ENCODE measurements around the gene SPEG.
"Not testable (repeated sequence)": the region's sequence is repeated elsewhere in the genome, so short reads cannot be mapped to it uniquely, and the experiment has no call there.

SPEG gene

DNA sequence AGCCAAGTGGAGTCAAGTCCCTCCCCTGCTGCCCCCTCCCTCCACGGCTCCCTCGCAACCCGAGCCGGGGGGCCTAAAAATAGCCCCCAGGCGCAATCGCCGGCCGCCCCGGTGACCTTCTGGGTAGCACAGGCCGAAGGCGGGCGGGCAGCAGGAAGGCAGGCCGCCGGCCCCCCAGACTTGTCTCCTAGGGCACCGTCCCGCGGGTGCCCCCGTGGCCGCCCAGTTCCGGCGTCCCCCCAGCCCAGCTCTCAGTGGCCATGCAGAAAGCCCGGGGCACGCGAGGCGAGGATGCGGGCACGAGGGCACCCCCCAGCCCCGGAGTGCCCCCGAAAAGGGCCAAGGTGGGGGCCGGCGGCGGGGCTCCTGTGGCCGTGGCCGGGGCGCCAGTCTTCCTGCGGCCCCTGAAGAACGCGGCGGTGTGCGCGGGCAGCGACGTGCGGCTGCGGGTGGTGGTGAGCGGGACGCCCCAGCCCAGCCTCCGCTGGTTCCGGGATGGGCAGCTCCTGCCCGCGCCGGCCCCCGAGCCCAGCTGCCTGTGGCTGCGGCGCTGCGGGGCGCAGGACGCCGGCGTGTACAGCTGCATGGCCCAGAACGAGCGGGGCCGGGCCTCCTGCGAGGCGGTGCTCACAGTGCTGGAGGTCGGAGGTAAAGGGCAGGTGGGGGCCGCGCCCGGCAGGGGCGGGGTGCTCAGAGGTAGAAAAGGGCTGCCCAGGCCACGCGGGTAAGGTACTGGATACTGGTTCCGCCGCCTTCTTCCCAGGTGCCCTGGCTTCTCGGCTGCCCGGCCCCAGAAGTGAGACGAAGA lies at the start of gene SPEG:
TSS of gene SPEG (plus strand) at position 126 of the 808 bp plus-strand sequence. CDS start at position 261, 135 bp downstream.
- no peak for FAIRE-seq

DNA sequence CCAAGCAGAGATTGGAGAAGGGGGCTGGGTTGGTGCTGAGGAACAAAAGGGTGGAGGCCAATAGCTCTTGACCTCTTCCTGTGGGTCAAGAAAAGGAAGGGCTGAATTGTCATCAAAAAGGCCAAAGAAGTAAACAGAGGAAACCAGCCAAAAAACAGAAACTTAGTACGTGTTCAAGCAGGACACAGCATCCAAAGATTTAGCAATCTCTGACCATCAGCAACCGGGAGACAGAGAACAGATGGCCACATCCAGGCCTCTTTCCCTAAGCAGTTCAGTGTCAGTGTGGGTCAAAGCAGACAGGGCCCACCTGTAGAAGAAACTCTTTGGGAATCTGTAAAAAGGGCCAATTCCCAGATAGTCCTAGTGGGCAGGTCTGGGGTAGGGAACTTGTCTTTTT lies 49.8 kb upstream of the SPEG start:
- no peak for FAIRE-seq

DNA sequence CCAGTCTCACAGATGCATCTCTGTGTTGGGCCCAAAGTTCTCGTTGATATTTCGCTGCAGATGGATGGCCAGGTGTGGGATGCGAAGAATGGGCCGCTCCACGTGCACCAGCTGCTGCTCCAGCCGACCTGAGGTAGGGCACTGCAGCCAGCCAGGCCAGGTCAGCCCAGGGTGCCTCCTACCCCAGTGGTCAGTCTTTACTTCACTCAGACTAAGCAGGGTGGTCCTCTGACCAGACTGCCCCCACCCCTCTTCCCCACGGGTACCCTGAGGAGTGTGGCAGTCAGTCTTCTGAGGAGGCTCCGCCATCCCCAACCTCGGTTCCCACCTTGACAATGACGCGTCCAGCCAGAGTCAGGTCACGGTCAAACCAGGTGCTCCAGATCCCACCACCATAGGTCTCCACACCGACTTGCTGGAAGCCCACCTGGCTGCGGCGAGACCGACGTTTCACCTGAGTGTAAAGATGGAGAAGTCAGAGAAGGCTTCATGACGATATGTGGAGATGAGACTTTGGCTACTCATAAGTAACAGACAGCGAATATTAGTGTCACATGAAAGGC lies 48.6 kb upstream of the SPEG start:
- FAIRE-seq = no peak

DNA sequence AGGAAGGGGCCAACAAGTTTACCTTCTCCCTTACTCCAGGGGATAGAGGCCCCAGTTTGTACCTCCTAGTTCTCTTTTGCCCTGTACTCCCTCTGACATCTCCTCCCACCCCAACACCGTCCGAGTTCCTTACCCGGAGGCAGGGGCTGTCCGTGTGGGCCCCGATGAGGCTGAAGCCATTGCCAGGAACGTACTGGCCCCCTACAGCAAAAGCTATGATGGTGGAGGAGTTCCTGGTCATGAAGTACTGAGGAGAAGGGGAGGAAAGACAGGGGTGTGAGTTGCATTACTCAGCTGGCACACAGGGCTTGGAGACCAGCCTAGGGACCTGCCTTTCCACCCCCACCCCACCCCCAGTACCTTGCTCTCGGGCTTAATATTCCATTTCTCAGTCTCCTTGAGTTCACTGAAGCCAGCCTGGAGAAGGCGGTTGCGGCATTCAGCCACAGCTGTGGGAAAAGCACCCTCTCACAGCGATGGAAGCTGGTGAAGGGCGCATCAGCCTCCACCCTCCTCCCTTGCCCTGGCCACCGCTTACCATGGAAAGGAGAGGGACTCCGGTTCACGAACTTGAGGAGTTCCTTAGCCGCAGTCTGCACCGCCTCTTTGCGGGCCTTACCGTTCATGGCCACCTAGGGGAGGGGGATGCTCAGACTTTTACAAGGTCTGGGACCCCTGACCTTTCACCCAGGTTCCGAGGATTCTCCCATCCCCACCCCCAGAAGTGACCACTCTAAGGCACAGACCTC lies 47.9 kb upstream of the SPEG start:
- no peak for FAIRE-seq

DNA sequence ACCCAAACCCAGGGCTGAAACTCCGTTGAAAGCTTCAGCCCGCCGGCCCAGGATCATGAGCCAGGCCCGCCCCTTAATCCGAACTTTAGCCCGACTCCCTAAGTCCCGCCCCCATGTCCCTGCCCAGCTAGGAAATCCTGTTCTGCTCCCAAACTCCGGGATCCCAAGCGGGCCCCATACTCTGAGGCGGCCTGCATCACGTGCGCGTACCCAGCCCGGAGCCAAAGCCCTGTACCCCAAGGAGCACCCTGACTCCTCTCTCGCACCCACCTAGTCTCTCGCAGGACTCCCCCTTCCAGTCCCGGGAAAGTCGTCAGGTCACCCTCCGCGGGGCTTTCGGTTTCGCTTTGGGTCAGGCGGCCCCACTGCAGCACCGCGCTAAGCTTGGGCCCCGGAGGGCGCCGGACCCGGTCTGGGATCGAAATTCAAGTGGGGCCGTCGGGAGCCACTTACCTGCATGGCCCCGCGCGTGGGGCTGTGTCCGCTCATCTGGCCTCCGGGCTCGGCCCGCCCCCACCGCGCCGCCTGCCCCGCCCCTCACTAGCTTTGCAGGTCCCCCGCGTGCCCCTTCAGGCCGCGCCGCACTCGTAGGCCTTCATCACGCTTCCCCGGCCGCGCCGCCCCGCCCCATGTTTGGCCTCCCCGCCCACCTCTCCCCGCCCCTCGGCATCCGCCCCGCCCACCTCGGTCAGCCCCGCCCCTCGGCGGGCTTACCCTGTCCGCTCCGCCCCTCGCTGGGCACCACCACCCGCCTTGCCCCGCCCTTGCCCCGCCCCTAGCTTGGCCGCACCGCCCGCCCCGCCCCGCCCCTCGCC lies 47.1 kb upstream of the SPEG start, which contains the start of gene DNPEP:
TSS of gene DNPEP (minus strand) at position 607 of the 815 bp plus-strand sequence. CDS start at position 489, 118 bp downstream.
- no peak for FAIRE-seq

DNA sequence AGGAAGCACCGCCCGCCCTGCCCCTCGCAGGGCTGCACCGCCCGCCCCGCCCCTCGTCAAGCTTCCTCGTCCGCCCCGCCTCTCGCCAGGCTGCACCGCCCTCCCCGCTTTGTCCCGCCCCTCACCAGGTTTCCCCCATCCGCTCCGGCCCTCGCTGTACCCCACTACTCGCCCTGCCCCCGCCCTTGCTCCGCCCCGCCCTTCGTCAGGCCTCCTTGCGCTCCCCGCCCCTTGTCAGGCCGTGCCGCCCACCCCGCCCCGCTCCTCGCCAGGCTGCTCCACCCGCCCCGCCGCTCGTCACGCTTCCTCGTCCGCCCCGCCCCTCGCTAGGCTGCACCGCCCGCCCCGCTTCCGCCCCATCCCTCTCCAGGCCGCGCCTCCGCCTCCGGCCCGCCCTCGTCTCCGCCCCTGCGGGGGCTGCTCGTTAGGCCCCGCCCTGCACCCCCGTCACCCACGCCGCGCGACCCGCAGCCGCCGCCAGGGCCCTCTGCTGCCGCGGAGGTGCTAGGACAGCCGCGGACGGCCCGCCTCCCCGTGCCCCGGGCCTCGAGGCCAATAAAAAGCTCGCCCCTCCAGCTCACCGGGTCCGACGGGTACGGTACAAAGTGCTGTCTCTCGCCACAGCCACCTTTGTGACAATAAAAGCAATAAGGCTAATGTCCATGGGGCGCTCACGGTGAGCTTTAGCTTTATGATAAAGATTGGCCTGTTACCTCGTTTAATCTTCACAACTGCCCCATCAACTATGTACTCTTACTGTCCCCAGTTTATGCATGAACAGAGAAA lies 46.3 kb upstream of the SPEG start:
- FAIRE-seq = no peak

DNA sequence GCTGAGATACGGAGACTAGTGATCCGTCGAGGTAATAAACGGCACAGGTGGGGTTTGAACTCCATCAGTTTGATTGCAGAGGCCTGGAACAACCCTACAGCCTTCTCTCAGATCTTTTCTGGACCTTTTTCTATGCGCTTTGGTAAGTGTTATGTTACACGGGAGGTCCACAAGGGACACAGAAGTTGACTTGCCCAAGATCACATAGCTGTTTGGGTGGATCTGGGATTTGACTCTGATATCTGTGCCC lies 45.8 kb upstream of the SPEG start:
- no peak for FAIRE-seq

DNA sequence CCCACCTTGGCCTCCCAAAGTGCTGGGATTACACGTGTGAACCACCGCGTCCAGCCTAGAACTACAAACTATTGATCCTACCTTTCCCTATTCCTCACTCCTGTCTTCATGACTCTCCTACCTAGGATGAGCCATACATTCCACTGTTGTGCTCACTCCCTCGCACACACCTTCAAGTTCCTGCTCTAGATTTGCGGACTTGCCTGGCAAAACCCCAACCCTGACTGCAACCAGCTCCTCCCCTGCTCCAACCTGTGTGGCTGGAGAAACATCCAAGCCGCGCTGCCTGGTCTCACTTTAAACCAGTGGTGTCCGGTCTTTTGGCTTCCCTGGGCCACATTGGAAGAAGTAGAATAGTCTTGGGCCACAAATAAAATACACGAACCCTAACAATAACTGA lies 41.9 kb upstream of the SPEG start:
- FAIRE-seq = no peak

DNA sequence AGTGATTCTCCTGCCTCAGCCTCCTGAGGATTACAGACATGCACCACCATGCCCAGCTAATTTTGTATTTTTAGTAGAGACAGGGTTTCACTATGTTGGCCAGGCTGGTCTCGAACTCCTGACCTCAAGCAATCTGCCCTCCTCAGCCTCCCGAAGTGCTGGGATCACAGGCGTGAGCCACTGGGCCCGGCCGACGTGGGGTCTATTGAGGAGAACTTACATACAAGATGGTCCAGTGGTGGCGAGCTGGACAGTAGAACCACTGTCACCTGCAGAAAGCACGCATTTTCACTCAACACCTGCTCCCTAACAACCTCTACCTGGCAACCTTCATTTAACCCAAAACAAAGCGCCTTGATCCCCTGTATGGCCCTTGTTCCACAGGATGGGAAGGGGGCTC lies 39.6 kb upstream of the SPEG start:
- FAIRE-seq = not testable (repeated sequence)

DNA sequence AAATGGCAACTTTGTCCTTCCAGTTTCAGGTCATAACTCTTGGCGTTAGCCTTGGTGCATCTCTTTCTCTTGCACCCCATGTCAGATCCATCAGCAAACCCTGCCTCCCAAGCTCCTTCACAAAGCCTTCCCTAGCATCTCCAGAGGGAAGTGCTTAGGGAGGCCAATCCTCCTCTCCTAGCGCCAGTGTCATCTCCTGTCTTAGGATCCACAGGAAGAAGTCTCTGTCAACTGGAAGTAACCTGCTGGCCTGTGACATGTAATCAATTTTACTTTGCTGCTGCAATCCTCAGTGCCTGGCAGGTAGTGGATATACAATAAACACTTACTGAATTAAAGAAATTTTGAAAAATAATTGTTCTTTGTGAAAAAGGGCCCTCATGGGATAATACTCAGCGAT lies 39.0 kb upstream of the SPEG start:
- FAIRE-seq = no peak

DNA sequence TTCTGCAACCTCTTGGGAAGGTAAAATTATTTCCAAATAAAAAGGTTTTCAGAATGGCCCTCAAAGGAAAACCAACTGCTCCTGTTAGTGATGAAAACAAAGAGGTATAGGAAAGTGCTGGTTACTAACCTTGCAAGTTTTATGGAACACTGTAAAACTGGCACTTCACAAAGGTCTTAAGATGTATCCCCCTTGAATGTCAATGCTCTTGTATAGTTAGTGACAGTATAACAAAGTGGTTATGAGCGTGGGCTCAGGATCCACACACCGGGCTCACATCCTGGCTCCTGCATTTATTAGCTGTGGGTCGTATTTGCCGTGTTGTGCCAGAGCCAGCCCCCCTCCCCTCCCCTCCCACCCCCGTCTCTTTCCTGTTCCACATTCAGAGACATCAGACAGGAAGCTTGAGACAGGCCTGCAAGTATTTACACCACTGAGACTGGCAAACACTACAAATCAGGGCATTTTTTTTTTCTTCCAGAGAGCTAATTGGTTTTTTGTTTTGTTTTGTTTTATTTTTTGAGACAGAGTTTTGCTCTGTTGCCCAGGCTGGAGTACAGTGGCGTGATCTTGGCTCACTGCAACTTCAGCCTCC lies 37.7 kb upstream of the SPEG start:
- FAIRE-seq = no peak

DNA sequence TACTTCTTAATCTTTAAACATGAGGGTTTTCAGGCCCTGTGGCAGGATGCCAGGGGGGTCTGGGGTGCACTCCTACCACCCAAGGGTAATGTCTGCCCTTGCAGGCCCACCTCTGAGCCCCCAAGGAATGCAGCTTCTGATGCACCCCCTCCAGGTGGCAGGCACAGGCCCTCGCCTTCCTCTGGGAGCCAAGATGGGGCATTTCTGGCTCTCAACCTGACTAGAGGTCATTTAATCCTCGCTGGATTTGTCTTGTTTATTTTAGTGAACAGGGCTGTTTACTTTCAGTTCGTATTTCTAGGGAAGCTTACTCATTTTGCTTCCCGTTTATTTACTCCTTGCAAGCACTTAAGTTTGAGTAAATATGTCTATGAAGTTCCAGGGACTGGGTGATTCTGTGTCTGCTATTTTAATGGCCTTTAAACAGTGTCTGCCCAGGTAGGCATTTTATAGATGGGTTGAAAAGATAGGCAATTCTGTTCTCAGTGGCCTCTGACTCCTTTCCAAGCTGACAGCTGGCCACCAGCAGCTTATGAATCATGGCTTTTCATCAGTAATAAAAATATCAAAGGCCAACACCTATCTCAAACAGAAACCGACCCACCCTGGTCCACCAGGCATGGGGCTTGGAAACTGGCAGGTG lies 35.8 kb upstream of the SPEG start:
- no peak for FAIRE-seq

DNA sequence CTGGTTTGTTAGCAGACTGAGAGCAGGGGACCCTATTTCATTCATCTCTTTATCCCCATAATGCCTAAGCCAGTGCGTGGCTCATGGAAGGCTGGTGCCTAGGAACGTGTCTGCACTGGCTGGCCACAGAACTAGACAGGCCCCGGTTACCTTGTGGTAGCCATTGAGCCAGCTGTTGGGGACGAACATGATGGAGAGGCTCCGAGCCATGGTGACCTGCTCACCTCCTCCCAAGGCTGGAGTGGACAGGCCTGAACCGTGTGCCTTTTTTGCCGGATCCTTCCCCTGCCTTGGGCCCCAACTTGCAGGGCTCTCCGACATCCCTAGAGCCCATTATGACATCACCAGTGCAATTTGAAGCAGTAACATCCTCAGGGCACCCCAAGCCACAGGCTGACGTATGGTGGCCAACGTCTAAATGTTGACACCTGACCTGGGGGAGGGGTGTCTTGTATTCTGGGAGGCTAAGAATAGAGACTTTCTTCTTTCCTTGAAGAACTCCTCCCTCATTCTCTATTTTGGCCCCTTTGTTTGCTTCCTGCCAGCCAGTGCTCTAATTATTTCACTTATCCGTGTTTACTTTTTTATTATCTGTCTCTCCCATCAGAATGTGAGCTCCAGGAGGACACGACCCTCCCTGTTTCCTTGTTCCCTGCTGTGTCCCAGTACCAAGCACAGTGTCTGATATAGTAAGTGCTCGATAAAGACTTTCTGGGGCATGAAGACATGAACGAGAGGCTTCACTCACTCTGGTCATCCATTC lies 34.7 kb upstream of the SPEG start:
- FAIRE-seq = no peak

DNA sequence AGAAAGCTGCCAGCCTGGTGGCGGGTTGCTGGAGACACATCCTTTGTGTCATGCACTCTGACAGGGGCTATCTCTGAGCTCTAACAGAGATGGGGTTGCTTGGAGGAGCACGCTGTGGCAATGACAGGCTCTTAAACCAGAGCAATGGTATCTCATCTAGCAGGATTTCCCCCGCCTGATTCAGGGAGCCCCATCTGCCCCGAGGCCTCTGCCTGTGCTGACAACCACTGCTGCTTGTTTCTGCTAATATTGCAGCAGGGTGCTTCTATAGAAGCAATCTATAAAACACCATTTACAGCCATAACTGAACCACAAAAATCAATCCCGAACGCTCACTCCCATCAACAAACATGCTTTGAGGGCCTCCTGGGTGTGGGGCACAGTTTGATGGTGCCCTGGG lies 34.1 kb upstream of the SPEG start:
- FAIRE-seq = no peak

DNA sequence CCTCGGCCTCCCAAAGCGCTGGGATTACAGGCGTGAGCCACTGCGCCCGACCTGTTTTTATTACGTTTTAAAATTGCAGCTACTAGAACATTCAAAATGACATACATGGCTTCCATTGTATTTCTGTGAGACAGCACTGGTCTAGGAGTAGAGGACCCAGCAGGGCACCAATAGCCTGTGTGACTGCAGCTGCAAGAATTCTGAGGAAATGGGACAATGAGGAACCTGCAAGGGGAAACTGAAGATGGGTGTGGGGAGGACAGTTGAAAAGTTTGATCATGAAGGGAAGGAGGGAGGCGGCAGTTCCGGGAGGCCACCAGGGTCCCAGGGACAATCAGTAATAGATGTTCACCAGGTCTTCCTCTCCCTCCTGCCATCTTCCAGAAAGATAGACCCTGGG lies 33.0 kb upstream of the SPEG start:
- FAIRE-seq = no peak

DNA sequence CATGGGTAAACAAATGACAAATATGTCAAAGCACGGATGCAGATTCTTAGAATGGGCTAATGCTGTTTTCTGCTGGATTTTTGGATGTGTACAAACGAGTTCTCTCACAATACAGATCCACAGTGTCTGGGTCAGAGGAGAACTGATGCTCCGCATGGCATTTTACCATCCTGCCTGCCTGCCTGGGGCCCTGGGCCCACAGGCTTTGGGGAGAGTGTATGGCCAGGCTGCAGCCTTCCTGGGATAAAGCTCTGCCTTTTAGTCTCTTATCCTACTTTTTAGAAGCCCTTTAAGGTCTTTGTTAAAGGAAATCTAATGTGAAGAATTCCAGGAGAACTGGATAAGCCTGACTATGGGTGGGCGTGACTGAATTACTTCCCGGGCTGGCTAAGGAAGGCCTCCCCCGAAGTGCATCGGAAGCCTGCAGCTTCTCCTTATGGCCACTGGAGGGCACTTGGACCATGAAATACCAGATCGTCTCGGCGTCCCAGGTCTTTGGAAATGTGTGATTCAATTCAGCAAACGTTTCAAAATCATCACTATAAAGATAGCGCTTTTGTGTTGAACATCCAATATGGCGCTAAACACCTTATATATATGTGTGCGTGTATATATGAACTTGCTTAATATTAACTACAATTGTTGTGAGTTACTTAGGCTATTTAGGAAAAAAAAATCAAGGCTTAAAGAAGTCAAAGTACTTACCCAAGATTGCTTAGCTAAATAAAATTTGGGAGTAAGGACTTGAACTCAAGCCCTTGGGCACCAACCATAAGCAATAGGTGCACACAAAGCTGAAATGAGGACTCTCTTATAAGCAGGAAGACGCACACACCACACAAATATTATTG lies 31.8 kb upstream of the SPEG start:
- peak; percentile 81 for FAIRE-seq

DNA sequence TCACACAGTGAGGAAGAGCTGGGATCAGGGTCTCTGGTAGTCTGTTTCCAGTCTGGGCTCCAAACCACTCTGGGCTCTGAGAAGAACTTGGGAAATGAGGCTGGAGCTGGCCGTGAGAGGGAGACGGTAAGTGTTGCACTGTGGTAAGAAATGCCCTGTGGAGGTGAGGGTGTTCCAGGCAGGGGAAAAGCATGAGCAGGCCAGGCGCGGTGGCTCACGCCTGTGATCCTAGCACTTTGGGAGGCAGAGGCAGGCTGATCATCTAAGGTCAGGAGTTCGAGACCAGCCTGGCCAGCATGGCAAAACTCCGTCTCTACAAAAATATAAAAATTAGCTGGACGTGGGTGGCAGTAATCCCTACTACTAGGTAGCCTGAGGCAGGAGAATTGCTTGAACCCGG lies 30.8 kb upstream of the SPEG start:
- FAIRE-seq = no peak

DNA sequence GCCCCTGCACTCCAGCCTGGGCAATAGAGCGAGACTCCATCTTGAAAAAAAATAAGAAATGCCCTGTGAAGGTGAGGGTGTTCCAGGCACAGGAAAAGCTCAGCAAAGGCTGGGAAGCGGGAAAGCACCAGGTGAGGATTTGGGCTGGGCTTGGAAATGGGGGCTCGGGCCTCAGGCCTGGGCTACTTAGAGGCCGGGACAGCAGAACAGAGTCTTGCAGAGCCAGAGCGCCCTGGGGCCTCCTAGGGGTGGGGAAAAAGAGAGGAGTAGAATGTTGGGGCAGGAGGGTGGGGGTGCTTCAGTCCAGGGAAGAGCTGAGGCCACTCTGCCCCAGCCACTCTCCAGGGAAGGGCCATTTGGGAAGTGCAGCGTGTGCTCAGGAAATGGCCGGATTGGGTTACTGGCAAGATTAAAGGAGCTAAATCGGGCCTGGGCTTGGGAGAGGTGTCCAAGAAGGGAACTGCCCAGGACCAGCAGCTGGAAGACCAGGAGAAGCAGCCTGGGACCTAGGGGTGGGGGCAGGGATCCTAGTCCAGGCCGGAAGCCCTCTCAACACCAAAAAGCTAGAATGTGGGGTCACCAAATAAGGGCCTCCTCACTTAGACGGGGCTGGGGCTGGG lies 30.2 kb upstream of the SPEG start:
- no peak for FAIRE-seq

DNA sequence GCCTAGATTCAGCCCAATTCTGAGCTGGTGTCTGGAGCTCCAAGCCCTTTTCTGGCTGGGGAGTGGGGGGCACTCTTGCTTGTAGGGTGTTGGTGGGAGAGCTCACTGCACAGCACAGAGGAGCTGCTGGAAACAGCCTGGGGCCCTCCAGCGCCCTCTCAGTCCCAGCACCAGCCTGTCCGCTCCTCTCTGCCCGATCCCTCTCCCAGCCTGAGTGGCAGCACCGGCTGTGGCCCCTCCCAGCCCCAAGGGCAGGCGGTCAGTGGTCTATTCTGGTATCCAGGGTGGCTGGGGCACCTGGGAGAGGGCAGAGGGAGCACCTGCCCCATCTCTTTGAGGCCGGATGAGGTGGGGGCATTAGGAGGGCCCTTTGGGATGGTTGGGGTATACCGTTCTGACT lies 29.7 kb upstream of the SPEG start:
- FAIRE-seq = no peak

Measured in endometrium (tissue), 2 donors.